Ecto neural progenitor cell (in vitro differentiated cells): ENCODE data around the gene MRNIP.

Experiments
- DNase-seq: peaks from one replicate; pipeline ENCODE4 v3.0.0-alpha.2; 2018; ENCODE audit warnings: low spot score

The MRNIP gene

GRCh38 chr5:179821298-179822058, 37.1 kb downstream of the MRNIP start:
- DNase-seq = peak; percentile 77

- DNase-seq = peak; percentile 88
Observed at GRCh38 chr5:179820483-179821297, 37.9 kb downstream of the MRNIP start, which contains the start of gene SQSTM1. SQSTM1 (plus strand) TSS chr5:179820905; CDS start chr5:179820937, 32 bp downstream.

GRCh38 chr5:179820127-179820482, 38.5 kb downstream of the MRNIP start:
- DNase-seq = no peak

GRCh38 chr5:179819296-179820126, 39.1 kb downstream of the MRNIP start:
- peak; percentile 72 for DNase-seq

- DNase-seq = peak; percentile 74
Observed at GRCh38 chr5:179818746-179819295, 39.8 kb downstream of the MRNIP start.

GRCh38 chr5:179817890-179818745, 40.5 kb downstream of the MRNIP start:
- DNase-seq = no peak

- DNase-seq = no peak
Observed at GRCh38 chr5:179817470-179817840, 41.2 kb downstream of the MRNIP start.

GRCh38 chr5:179816796-179817469, 41.7 kb downstream of the MRNIP start:
- DNase-seq = no peak

- no peak for DNase-seq
Observed at GRCh38 chr5:179816401-179816795, 42.2 kb downstream of the MRNIP start.

GRCh38 chr5:179815491-179816249, 42.9 kb downstream of the MRNIP start:
- no peak for DNase-seq

GRCh38 chr5:179814090-179814489, 44.5 kb downstream of the MRNIP start:
- no peak for DNase-seq

GRCh38 chr5:179812997-179813607, 45.5 kb downstream of the MRNIP start:
- no peak for DNase-seq

GRCh38 chr5:179812135-179812825, 46.3 kb downstream of the MRNIP start:
- no peak for DNase-seq

GRCh38 chr5:179806250-179807048, 52.2 kb downstream of the MRNIP start, which contains the start of gene MGAT4B:
MGAT4B (minus strand) TSS chr5:179806866; CDS start chr5:179806583, 283 bp downstream.
- DNase-seq = peak; percentile 76

GRCh38 chr5:179805529-179806249, 52.9 kb downstream of the MRNIP start:
- peak; percentile 67 for DNase-seq

- DNase-seq = no peak
Observed at GRCh38 chr5:179805070-179805528, 53.5 kb downstream of the MRNIP start.

- DNase-seq = no peak
Observed at GRCh38 chr5:179804555-179804947, 54.1 kb downstream of the MRNIP start.
